ENCODE data around the gene CAND2.

Gene CAND2

GRCh38 chr3:12796171-12797123 lies at the start of gene CAND2:
Gene CAND2 (plus strand): TSS chr3:12796680. CDS start chr3:12796721, 41 bp downstream.
- DNase-seq = no peak

- DNase-seq = no peak
Observed at GRCh38 chr3:12748477-12748876, 48.0 kb upstream of the CAND2 start.

GRCh38 chr3:12750223-12750622 lies 46.3 kb upstream of the CAND2 start:
- no peak for DNase-seq

GRCh38 chr3:12750658-12751071 lies 45.8 kb upstream of the CAND2 start:
- no peak for DNase-seq

GRCh38 chr3:12751571-12751970 lies 44.9 kb upstream of the CAND2 start:
- no peak for DNase-seq

DNA sequence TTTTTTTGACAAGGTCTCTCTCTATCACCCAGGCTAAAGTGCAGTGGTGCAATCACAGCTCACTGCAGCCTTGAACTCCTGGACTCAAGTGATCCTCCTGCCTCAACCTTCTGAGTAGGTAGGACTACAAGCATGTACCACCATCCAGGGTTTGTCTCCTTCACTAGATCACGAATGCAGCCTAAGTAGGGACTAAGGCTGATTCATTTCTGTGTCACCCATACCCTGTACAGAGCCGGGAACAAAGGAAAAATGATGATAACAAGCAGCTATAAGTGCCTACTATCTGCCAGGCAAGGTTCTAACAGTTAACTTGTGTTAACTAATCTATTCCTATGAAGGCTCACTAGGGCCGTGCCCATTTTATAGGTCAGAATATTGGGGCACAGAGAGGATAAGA lies 44.4 kb upstream of the CAND2 start:
- no peak for DNase-seq

DNA sequence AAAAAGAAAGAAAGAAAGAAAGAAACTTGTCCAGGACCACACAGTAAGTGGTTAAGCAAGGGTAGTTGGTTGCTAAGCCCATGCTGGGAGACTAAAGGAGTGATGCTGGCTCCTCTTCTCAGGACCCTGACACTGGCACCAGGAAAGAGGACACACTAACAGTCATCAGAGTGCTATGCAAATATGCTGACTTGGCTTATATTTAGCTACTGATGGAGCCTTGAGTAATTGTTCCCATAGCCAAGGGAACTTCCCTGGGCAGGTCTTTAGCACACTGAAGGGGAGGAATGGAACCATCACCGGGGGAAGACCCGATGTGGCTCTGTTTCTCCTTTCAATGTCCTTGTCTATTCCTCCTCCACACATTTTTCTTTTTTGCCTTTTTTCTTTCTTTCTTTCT lies 43.7 kb upstream of the CAND2 start:
- DNase-seq = no peak

DNA sequence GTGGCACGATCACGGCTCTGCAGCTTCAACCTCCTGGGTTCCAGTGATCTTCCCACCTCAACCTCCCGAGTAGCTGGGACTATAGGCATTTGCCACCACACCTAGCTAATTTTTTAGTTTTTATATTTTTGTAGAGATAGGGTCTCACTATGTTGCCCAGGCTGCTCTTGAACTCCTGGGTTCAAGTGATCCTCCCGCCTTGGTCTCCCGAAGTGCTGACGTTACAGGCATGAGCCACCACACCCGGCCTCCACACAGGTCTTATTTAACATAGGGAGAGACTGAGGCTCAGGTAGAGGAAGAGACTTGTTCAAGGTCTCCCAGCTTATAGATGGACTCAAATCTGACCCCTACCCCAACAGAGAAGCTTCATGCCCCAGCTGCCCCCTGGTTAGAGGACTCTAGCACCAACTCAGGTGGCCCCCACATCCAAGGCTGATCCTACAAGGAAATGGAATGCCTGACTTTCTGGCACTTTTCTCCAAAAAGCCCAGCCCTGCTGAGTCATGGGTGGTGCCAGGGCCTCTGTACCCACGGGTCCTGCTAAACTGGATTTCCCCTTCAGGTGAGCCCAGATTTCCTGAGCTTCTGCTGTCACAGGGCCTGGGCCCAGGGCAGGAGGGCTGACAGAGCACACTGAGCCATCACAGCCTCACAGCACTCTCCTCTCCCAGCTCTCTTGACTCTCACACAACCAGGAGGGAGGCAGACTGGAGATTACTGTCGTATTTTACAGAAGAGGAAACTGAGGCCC lies 43.0 kb upstream of the CAND2 start:
- DNase-seq = no peak

- no peak for DNase-seq
Observed at GRCh38 chr3:12754313-12754712, 42.2 kb upstream of the CAND2 start.

DNA sequence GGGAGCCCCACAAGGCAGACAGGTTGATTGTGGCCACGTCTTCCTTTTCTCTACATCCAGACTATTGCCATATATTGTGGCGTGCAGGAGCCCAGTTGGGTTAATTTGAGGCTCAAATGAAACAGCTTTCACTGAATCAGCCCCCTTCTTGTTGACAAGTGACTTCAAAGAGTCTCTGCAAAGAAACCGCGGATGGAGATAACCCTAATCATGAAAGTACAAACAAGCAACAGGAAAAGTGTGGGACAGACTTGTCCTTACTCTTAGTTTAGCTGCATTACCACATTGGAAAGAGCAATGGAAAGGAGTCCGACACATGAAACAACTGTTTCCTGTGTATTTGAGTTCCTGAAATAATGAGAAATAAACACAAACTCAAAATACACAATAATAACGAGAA lies 40.7 kb upstream of the CAND2 start:
- no peak for DNase-seq

DNA sequence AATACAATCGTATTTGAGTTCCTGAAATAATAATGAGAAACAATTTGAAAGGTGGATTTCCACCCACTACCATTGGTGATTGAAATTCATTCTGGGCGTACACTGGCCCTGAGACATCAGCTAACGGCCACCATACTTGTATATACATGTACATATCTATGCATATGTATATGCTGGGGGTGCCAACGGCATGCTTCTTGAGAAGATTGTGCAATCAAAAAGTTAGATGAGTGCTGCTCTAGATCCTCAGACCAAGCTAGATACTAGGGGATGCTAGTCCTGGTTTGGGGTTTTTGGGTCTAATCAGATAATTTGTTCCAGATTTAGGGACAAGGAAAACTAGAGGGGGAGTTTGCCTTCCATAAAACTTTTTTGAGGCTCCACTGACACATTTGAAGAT lies 40.3 kb upstream of the CAND2 start:
- no peak for DNase-seq

DNA sequence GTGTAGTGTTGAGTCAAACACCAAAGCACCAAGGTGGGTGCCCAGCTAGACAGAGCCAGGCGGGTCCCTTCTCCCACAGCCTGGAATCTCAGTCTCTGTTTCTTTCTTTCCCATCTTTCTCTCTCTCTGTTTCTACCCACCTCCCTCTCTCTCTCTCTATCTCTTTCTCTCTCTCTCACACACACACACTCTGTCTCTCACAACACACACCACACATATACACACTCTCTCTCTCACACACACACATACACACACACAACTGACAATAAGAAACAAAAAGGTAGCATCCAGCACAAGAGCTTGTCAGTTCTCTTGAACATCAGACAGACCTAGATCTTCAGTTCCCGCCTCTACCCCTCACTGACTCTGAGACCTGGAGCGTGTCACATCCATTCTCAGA lies 39.8 kb upstream of the CAND2 start:
- no peak for DNase-seq

DNA sequence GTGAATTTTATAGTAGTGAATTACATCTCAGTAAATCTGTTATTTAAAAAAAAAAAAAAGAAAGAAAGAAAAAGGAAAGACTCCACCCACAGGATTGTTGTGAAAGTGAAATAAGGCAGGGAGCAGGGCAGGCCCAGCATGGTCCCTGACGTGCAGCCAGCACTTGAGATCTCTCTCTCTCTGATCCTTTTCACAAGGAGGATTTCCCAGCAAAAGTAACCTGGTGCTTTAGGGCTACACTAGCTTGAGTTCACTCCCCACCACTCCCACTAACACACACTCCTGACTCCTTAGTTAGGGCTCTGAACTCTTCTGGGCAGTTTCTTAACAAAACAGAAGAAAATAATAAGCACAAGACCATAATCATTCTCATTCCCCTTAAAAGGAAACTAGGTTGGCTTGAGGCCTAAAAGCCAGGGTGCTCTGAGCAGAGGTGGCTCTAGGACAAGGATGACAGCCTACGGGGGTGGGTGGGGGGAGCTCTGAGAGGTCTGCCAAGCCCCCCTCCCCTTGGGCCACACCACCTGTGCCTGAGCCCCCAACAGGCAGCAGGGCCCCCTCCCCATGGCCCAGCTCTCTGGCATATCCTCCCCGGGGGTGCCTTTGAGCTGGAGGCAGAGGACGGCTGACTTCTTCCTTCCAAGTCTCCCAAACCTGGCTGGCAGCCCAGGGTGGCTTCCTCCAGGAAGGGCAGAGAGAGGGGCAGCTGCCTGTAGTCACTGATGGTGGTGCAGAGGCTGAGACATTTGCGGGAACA lies 38.3 kb upstream of the CAND2 start:
- no peak for DNase-seq

DNA sequence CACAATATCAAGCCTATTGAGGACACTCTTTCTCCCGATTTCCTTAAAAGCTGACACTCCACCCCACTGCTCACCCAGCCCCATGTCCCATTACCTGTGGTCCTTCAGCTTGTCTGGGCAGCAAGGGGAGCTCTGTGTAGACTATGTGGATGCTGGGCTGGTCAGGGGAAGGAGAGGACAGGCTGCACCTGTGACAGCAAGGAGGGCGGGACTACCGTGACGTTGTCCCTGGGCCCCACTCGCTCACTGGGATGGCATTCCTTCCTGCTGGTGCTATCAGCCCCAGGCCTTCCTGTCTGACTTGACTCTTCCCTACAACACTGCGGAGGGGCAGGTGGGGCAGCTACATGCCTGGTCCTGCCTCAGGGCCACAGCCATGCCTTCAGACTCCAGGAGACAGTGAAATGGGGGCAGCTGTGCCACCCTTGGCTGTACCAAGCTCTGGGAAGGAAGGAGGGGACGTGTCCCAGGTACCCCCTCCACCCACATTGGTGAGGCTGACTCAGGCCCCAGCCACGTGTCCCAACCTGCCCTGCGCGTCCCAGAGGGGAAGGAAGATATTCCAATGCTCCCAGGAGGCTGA lies 37.3 kb upstream of the CAND2 start, which contains the start of gene TMEM40:
Gene TMEM40 (minus strand): TSS at position 163 of the 583 bp plus-strand sequence. CDS start 9,427 bp downstream, outside the sequence.
- no peak for DNase-seq

DNA sequence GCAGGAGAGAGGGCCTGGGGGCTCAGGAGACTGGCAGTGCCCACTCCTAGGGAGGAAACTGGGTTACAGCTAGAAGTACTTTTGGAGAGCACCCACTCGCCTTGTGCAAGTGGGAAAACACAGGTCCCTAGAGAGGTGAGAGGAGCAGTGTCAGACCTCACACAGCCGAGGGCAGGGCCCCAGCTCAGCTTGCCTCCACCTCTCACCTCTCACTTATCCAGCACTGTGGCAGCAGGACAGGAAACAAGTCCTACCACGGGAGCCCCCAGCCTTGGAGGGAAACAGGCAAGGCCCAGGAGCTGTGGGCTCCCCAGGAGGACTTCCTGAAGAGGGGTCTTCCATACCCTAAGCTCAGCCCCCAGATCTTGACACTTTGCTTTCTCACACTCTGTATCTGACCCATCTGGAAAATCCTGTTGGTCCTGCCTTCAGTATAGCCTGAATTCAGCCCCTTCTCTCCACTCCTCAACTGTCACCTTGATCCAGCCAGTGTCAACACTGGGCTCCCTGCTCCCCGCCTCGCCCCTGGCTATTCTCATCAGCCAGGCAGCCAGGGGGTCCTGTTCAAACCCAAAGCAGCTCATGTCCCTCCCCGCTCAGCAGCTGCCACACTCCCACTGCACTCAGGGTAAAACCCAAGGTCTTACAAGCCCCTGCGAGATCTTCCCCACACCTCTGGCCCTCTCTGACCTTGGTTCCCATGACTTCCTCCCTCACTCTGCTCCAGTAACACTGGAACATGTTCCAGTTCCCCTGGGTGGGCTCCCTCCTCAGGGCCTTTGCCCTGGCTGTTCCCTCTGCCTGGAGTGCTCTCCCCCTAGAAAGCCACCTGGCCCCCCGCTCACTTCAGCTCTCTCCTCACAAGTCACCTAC lies 36.6 kb upstream of the CAND2 start:
- DNase-seq = no peak

DNA sequence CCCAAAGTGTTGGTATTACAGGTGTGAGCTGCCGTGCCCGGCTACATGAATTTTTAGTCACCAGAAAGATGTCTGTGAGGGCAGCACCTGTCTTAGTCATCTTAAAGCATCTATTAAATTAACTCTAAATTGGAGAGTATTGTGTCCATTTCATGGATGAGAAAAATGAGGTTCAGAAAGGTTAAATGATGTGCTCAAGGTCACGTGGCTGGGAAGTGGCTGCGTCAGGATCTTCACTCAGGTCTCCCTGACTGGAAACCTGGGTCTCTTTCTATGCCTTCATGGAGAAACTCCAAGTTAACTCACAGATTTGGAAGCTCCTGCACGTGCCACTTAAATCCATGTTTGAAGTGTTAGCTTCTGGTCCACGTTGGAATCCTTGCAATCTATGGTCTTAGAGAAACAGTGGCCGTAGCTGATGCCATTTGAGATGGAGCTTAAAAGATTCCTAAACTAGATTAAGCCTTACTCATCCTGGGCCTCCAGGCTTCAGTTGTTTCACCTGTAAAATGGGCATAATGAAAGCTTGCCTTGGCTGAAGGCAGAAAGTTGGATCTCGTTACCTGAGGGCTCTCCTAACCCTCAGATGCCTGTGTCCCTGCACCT lies 32.2 kb upstream of the CAND2 start:
- no peak for DNase-seq

DNA sequence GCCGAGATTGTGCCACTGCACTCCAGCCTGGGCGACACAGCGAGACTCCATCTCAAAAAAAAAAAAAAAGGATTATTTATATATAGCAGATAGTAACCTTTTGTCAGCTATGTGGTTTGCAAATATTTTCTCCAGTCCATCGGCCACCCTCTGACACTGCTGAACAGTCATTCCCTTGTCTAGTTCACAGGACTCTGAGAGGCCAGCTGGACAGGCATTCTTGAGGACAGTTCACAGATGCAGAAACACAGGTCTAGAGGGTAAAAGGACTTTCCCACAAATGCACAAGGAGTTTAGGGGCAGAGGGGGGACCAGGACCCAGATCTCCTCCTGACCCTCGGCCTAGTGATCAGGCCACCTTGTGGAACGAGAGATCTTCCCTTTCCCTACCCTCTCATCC lies 29.9 kb upstream of the CAND2 start:
- DNase-seq = no peak

DNA sequence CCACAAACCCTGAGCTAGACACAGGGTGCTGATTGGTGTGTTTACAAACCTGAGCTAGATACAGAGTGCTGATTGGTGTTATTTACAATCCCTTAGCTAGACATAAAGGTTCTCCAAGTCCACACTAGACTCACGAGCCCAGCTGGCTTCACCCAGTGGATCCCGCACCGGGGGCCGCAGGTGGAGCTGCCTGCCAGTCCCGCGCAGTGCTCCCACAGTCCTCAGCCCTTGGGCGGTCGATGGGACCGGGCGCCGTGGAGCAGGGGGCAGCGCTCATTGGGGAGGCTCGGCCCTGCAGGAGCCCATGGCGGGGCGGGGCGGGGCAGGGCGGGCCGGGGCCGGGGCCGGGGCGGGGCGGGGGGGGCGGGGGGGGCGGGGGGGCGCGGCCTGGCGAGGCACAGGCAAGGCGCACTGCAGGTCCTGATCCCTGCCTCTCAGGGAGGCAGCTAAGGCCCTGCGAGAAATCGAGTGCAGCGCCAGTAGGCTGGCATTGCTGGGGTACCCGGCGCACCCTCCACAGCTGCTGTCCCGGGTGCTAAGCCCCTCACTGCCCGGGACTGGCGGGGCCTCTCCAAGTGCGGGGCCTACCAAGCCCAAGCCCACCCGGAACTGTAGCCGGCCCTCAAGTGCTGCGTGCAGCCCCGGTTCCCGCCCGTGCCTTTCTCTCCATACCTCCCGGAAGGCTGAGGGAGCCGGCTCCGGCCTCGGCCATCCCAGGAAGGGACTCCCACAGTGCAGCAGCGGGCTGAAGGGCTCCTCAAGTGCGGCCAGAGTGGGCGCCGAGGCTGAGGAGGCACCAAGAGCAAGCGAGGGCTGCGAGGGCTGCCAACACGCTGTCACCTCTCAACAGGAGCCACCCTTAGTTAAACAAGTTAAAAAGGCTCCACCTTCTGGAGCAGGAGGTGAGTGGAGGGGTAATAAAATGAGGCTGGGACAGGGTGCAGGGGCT lies 27.6 kb upstream of the CAND2 start:
- no peak for DNase-seq

DNA sequence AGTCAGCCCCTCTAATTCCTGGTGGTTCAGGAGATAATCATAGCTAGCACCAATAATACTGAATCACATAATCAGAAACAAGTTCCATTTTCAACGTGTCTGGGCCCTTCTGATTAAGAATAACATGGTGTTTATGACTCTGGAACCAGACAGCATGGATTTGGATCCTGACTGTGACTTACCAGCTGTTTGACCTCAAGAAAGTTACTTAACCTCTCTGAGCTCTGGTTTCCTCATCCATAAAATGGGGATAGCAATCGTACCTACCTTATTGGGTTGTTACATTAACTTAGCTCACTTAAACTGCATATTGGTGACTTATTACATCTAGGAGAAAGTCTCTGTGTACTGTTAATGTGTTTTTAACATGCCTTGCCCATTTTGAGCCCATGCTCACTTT lies 26.7 kb upstream of the CAND2 start:
- DNase-seq = no peak

DNA sequence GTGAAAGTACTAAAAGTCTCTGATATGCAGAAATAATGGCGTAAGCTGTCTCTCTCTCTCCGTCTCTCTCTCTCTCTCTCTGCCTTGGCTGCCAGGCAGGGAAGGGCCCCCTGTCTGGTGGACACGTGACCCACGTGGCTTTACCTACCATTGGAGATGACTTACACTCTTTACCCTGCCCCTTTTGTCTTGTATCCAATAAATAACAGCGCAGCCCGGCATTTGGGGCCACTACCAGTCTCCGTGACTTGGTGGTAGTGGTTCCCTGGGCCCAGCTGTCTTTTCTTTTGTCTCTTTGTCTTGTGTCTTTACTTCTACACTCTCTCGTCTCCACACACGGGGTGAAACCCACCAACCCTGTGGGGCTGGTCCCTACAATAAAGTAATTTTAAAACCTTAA lies 25.2 kb upstream of the CAND2 start:
- no peak for DNase-seq

Measured in NCI-H187 treated with DMSO at 0.1 percent for 48 hours (cell line).